Measurements from ENCODE around the gene PEDS1.
"Not testable (repeated sequence)": the region's sequence is repeated elsewhere in the genome, so short reads cannot be mapped to it uniquely, and the experiment has no call there.

Gene PEDS1

GRCh38 chr20:50152394-50153152, 950 bp downstream of the PEDS1 start:
- no peak for DNase-seq

GRCh38 chr20:50151034-50151743, 2.3 kb downstream of the PEDS1 start:
- no peak for DNase-seq

DNA sequence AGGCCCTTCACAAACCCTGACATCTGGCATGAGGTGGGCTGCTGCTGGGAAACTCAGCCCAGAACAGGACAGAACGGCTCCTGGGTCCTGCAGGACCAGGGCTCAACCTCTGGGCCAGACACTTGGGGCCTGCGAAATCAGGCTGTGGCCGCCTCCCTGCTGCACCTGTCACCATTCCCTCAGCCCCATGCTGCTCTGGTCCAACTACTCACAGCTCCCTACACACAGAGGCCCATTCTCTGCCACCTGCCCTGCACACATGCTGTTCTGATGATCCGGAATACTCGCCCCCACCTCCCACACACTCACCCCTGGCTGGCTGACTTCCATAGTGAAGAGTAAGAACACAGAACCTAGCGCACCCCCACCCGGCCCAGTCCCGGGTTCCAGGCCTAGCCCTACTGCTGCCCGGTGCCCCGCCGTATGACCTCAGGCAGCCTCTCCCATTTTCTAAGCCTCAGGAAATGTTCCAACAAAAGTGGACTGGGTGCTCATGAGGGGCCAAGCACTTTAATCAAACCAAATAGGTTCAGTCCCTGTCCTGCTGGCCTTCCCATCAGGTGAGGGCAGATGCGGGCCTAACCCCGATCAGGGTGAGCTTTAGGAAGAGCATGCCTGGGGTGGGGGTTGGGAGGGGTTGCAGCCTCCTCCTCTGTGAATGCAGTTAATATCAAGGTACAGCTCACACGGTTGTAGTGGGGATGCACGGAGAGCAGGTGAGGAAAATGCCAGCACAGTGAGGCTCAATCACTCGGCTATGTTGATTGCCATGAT, 3.9 kb downstream of the PEDS1 start:
- no peak for DNase-seq

DNA sequence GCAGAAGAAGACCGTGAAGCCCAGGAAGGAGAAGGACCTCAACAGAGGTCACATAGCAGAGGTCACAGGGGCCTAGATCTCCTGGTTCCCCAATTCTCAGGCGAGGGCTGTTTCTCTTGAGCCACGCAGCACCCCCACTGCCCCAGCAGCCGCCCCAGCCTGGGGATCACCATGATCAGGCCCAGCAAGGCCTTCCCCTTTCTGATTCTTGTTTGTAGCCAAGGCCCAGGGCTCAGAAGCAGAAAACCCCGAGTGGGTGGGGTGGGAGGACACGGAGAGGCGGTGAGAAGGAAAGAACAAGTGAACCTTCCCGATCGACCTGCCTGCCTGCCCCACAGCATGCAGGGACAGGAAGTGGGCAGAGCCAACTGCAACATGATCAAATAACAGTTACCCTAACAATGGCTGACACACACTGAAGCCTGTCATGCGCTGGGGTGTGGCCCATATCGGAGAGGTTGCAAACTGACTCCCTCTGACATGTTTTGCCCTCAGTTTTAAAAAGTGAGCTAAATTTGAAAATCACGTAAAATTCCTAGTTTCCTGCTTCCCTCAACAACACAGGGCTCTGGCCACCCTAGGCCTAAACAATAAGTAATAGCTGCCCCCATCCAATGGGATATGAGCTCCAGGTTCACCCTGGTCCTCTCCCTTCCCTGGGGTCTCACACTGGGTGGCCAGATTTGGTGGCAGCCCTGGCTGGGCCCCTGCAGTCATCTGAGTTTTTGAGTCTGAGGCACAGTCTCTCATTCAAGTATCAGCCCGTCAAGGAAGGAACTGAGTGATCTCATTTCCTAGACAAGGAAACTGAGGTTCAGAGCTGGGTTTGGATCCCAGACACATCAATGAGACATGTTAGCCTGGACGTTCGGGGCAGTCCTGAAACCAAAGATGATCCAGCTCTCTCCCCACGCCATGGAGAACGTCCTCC, 6.5 kb downstream of the PEDS1 start:
- DNase-seq: peak; percentile 88

GRCh38 chr20:50146214-50146613, 7.3 kb downstream of the PEDS1 start:
- DNase-seq: no peak

DNA sequence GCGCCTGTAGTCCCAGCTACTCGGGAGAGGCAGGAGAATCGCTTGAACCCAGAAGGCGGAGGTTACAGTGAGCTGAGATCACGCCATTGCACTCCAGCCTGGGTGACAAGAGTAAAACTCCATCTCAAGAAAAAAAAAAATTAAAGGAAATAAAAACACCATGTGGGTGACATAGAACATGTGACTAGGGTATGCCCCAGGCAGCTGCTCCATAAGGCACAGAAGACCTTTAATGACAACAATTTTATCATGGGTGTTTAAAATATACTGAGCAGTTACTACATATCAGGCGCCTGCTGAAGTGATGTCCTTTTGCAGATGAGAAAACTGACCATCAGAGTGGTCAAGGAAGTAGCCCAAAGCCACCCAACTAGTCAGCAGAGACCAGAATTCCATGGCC, 8.0 kb downstream of the PEDS1 start:
- DNase-seq: no peak

DNA sequence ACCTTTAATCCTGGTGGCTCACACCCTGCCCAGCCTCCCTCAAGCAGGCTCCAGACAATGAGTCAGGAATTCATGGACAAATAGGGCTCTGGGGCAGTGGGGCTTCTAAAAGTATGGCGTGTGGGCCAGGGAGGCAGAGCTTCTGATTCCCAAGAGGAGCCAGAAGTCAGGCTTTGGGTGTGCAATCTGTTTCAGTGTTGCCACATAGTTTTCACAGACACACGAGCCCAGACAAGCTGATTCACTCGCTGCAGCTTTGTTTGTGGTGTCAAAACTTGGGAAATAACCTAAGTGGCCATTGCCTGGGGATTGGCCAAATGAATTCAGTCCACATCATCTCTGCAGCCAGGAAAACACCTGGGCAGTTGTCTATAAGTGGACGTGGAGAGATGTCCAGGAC, 9.2 kb downstream of the PEDS1 start:
- DNase-seq: peak; percentile 63

DNA sequence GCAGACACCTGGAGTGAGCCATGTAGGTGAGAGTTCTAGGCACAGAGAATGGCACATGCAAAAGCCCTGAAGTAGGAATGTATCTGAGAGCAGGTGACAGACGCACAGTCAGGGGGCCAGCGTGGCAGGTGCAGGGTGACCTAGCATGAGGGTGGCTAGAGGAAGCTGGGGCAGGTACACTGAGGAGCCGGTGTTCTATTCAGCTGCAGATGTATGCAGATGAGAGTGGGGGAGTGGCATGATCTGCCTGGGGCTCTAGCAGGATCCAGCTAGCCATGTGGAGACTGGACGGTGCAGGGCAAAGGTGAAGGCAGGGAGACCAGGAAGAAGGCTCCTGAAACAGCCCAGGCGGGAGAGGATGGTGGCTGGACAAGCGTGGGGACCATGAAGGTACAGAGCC, 10.7 kb downstream of the PEDS1 start:
- no peak for DNase-seq

GRCh38 chr20:50141811-50142561, 11.5 kb downstream of the PEDS1 start:
- no peak for DNase-seq

- DNase-seq: no peak
These were observed 12.4 kb downstream of the PEDS1 start for GRCh38 chr20:50141018-50141675.

- no peak for DNase-seq
These were observed 13.1 kb downstream of the PEDS1 start for GRCh38 chr20:50140339-50140859.

DNA sequence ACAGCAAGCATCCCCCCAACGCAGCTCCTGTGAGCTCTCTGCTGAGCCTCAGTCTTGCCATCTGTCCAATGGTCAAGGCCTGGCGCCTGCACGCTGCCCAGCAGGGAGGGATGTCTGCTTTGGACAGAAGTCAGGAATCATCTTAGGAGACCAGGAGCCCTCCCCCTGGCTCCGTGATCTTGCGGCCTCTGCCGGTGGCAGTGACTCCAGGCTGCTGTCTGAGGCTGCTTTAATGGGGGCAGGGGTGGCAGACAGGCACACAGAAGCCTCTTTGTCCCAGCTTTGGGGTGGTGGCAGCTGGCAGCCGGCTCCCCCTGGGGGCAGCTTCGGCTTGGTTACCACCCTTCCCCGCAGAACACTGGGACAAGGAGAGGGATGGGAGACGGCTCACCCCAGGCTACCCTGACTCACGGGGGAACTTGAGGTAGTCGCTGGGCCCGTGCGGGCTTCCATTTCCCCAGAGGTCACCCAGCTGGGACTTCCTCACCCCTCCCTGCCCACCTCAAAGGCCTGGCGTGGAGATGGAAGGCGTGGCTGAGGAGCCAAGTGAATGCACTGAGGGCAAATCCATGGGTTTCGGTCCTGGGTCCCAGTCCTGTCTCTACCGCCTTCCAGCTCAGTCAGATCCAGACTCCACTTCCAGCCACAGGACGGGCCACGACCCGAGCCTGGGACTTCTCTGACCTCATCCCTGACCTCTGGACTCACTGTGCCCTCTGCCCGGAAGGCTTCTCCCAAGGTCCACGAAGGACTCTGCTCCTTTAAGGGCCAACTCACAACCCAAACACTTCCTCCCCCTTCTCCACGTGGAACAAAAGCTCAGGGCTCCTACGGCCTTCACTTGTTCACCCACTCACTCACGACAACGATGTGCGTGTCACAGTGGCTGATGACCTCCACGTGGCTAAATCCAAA, 14.8 kb downstream of the PEDS1 start:
- no peak for DNase-seq

DNA sequence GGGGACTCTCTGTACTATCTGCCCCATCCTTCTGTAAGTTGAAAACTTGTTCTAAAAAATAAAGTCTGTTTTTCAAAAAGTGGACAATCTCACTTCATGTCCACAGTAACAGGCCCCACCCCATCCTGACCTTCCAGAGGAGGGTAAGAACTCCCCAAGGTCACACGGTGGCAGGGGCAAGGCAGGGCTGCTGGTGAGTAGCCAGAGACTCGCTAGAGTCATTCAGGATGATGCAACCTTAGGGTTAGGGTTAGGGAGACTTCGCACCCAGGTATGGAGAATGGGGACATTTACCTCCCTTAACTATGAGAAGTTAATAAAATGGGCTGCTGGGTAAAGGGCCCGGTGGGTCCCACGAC, 15.4 kb downstream of the PEDS1 start:
- DNase-seq: no peak

DNA sequence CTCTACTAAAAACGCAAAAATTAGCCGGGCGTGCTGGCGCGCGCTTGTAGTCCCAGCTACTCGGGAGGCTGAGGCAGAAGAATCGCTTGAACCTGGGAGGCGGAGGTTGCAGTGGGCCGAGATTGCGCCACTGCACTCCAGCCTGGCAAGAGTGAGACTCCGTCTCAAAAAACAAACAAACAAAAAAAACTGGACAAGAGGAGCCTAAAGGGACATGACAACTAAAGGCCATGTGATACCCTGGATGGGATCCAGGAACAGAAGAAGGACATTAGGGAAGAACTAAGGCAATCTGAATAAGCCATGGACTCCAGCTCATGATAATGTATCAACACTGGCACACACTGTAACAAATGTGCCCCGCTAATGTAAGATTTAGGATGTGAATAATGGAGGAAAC, 15.8 kb downstream of the PEDS1 start:
- DNase-seq: not testable (repeated sequence)

DNA sequence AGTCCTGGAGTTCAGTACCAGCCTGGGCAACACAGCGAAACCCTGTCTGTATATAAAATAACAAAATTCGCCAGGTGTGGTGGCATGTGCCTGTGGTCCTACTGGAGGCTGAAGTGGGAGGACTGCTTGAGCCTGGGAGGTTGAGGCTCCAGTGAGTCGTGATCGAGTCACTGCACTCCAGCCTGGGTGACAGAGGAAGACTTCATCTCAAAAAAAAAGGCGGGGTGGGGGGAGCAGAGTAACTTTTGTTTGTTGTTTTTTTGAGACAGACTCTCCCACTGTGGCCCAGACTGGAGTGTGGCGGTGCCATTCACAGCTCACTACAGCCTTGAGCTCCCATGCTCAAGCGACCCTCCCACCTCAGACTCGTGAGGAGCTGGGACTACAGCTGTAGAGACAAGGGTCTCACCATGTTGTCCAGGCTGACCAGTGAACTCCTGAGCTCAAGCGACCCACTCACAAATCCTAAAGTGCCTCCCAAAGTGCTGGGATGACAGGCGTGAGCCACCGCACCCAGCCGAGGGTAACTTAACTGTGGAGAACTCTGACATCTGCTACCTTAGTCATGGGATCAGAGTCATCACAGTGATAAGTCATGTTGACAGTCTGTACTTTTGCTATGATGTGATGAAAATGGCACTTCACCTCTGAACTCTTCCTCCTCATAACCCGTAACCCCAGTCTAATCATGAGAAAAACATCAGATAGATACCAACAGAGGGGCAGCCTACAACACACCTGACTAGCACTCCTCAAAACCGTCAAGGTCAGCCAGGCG, 16.5 kb downstream of the PEDS1 start:
- DNase-seq: no peak

GRCh38 chr20:50135157-50135556, 18.4 kb downstream of the PEDS1 start:
- DNase-seq: not testable (repeated sequence)

GRCh38 chr20:50133474-50134217, 19.9 kb downstream of the PEDS1 start:
- no peak for DNase-seq

DNA sequence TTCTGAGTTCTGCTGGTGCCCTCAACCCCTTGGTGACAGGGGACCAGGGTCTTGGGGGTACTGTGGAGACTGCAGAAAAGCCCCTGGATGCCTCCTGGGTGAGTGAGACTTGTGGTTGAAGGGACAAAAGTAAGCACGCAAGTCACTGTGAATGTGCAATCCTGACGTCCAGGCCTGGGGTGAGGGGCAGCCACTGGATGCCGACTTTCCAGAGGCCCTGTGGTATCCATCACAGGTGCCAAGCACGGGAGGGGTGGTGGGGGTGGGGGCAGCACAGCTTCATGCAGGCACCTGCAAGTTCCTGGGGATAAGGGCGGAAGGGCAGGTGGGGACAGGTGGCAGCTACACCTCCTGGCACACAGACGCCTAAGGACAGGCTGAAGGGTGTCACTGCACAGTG, 20.5 kb downstream of the PEDS1 start:
- DNase-seq: no peak
